SH-SY5Y (cell line): ENCODE results near the gene TSPEAR.

Experiments used
- GATA2 ChIP-seq: IDR thresholded peaks from 2 replicates; pipeline ENCODE4 v1.6.1; 2011; ENCODE audit warnings: mild to moderate bottlenecking, low read depth, low read length
- GATA3 ChIP-seq: IDR thresholded peaks from 2 replicates; pipeline ENCODE4 v1.6.1; 2011; ENCODE audit warnings: low read depth, mild to moderate bottlenecking, low read length, moderate library complexity

- TF ChIP-seq GATA3 (no peak), GATA2 (no peak)
These were observed 252.2 kb downstream of the TSPEAR start for GRCh38 chr21:44458971-44459711.
